ENCODE results near the gene SHMT1.
"Not testable (repeated sequence)": the region's sequence is repeated elsewhere in the genome, so short reads cannot be mapped to it uniquely, and the experiment has no call there.

The SHMT1 gene

DNA sequence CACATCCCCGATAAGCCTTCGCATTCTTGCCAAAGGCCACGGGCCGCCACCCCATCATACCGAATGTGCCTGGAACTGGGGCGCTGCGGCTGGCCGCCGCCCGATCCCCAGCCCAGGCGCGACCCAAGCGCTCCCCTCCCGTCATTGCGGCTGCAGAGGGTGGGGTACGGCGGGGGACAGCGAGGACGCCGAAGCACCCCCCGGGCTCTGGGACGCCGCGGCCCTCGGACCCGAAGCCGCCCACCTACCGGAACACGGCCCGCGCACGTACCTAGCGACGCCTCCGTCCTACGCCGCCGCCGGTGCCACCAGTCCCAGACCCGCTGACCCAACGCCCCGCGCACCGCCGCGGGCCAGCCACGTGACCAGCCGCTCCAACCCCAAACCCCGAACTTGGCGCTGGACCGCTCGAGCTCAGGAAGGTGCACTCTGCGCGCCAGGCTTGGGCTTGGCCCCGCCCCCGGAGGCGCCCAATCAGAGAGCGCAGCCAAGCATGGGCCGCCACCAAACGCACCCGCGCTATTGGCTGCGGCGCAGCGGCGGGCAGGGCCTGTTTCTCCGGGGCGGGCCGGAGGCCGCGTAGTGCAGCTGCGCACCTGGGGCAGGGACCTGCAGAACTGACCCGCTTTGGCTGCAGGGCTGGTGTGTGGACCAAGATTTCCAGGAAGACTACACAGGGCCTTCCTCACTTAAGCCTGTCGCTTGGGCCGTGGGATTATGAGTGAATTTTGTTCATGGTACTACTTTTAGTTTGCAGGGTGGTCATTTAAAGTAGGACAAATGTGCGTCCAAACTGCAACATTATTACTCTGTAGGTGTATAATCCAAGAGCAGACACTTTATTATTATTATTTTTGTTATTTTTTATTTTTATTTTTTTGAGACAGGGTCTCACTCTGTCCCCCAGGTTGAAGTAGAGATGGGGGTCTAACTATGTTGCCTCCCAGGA, at the start of gene SHMT1:
TSS of gene SHMT1 (minus strand) at position 450 of the 949 bp plus-strand sequence. CDS start 7,569 bp downstream, outside the sequence.
- DNase-seq (ENCODE audit: low read depth in 3 of 3, low spot score in 1 of 3), result peak; percentile 70 to 81 (median 76)

GRCh38 chr17:18412001-18412538, 48.7 kb upstream of the SHMT1 start:
- not testable (repeated sequence) for DNase-seq (ENCODE audit: low read depth in 3 of 3, low spot score in 1 of 3)

GRCh38 chr17:18411377-18411864, 48.1 kb upstream of the SHMT1 start:
- peak in 2 of 3 donors; percentile 3 to 10 for DNase-seq (ENCODE audit: low read depth in 3 of 3, low spot score in 1 of 3)

DNA sequence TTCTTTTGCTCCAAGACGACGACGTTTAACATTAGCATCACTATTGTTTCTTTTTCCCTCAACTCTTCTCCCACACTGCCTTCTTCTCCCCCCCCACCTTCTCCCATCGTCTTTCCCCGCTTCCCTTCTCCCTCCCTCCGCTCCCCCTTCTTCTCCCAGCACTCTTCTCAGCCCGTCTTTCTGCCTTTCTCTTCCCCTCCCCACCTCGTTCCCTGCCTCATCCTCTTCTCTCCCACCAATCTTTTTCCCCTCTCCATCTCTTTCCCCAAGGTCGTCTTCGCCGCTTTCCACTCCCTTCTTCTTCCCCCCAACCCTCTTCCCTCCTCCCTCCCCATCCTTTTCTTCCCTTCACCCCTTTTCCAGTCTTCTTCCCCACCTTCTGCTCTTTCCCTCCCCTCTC, 47.4 kb upstream of the SHMT1 start:
- not testable (repeated sequence) for DNase-seq (ENCODE audit: low read depth in 3 of 3, low spot score in 1 of 3)

DNA sequence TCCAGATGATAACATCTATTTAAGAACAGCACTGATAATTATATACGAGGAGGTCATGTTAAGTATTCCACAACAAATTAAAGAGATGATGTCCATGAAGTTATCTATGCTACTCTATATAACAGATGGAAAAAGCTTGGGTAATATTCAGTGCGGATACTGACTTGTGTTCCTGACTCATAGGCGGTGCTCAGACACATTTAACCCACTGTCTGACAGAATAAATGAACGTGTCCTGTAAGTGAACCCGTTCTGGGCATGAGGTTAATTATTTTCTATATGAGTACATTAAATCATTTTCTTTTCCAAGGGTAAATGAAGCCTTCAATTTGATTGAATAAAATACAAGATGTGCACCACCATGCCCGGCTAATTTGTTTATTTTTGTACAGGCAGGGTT, 46.0 kb upstream of the SHMT1 start:
- not testable (repeated sequence) for DNase-seq (ENCODE audit: low read depth in 3 of 3, low spot score in 1 of 3)

DNA sequence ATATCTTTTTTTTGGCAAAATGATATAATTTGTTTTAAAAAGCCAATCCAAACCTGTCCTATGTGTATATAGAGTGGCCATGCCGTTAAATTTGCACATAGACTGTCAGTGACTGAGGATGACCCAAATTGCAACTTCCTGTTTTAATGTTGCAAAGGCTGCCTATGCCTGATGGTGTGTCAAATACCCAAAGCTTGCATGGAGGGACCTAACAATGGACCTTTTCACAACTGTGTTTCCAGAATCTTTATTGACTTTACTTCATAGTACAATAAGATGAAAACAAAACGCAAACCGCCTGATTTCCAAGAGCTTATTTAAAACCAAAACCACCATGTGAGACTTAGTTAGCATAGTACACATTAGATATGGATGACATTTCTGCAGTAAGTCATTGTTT, 45.6 kb upstream of the SHMT1 start:
- not testable (repeated sequence) for DNase-seq (ENCODE audit: low read depth in 3 of 3, low spot score in 1 of 3)

DNA sequence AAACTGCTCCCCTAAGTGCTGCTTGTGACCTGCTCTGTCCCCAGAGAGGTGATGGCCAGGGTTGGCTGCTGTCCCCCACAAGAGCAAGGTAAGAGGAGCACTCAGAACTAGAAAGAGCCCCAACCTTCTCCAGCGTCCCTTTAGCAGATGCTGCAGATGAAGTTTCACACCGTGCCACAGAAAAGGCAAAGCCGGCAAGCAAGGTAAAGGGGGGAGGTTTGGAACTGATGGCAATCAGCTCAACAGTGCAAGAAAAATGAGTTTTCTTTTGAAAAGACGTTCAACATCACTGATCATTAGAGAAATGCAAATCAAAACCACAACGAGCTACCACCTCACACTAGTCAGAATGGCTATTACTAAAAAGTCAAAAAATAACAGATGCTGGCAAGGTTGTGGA, 40.3 kb upstream of the SHMT1 start:
- DNase-seq (ENCODE audit: low read depth in 3 of 3, low spot score in 1 of 3), result not testable (repeated sequence)

- DNase-seq (ENCODE audit: low read depth in 3 of 3, low spot score in 1 of 3), result not testable (repeated sequence)
Observed at GRCh38 chr17:18403166-18403565, 39.8 kb upstream of the SHMT1 start.

GRCh38 chr17:18401872-18402590, 38.7 kb upstream of the SHMT1 start:
- DNase-seq (ENCODE audit: low read depth in 3 of 3, low spot score in 1 of 3), result not testable (repeated sequence)

- not testable (repeated sequence) for DNase-seq (ENCODE audit: low read depth in 3 of 3, low spot score in 1 of 3)
Observed at GRCh38 chr17:18388728-18389127, 25.4 kb upstream of the SHMT1 start.

GRCh38 chr17:18388266-18388665, 24.9 kb upstream of the SHMT1 start:
- DNase-seq (ENCODE audit: low read depth in 3 of 3, low spot score in 1 of 3), result not testable (repeated sequence)

GRCh38 chr17:18387583-18387982, 24.2 kb upstream of the SHMT1 start:
- not testable (repeated sequence) for DNase-seq (ENCODE audit: low read depth in 3 of 3, low spot score in 1 of 3)

GRCh38 chr17:18384271-18384670, 20.9 kb upstream of the SHMT1 start:
- not testable (repeated sequence) for DNase-seq (ENCODE audit: low read depth in 3 of 3, low spot score in 1 of 3)

GRCh38 chr17:18383079-18383481, 19.7 kb upstream of the SHMT1 start:
- DNase-seq (ENCODE audit: low read depth in 3 of 3, low spot score in 1 of 3), result not testable (repeated sequence)

- DNase-seq (ENCODE audit: low read depth in 3 of 3, low spot score in 1 of 3), result no peak
Observed at GRCh38 chr17:18382441-18383078, 19.2 kb upstream of the SHMT1 start.

GRCh38 chr17:18381953-18382245, 18.5 kb upstream of the SHMT1 start:
- no peak for DNase-seq (ENCODE audit: low read depth in 3 of 3, low spot score in 1 of 3)

- no peak for DNase-seq (ENCODE audit: low read depth in 3 of 3, low spot score in 1 of 3)
Observed at GRCh38 chr17:18381158-18381952, 18.0 kb upstream of the SHMT1 start.

DNA sequence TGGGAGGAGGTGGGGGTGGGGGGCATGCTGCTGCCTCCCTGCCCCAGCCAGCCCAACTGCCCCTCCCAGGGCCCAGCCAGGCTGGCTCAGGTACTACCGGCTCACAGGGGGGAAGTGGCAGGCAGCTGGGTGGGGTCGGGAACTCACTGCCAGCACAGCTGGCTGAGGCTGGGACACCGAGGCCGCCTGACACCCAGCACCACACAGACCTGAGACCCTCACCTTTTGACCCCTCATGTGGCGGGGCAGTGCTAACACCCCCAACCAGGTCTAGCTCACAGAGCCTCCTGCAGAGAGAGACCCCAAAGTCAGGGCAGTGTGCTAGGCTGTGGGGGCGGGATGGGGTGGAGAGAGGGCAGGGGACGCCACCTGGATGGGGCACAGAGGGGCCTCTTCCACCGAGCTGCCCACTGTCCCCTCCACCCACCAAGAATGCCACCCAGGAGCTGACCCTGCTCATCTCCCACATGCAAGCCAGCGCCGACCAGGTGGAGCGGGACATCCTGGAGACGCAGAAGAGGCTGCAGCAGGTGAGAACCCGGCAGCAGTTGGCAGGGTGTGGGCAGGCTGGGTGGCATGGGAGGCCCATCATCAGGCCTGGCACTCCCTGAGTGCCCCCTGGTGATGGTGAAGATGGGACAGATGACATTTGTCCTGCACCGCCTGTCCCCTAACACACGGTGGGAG, 17.3 kb upstream of the SHMT1 start:
- no peak for DNase-seq (ENCODE audit: low read depth in 3 of 3, low spot score in 1 of 3)

GRCh38 chr17:18379246-18380146, 16.1 kb upstream of the SHMT1 start:
- no peak for DNase-seq (ENCODE audit: low read depth in 3 of 3, low spot score in 1 of 3)

All from stimulated activated CD4-positive, alpha-beta T cell treated with anti-CD3 and anti-CD28 coated beads, TNF-alpha, amount 100 ng/mL, for 1 hour (primary cell).